Hematopoietic multipotent progenitor cell treated with erythropoietin and hydrocortisone succinate and interleukin-3 and kit ligand, for 6 days (in vitro differentiated cells): ENCODE measurements around the gene FAM163A.
"Not testable (repeated sequence)": the region's sequence is repeated elsewhere in the genome, so short reads cannot be mapped to it uniquely, and the experiment has no call there.

Source experiments
- DNase-seq: peaks from one replicate; pipeline ENCODE4 v3.0.0-alpha.2; 2015

The FAM163A gene

DNA sequence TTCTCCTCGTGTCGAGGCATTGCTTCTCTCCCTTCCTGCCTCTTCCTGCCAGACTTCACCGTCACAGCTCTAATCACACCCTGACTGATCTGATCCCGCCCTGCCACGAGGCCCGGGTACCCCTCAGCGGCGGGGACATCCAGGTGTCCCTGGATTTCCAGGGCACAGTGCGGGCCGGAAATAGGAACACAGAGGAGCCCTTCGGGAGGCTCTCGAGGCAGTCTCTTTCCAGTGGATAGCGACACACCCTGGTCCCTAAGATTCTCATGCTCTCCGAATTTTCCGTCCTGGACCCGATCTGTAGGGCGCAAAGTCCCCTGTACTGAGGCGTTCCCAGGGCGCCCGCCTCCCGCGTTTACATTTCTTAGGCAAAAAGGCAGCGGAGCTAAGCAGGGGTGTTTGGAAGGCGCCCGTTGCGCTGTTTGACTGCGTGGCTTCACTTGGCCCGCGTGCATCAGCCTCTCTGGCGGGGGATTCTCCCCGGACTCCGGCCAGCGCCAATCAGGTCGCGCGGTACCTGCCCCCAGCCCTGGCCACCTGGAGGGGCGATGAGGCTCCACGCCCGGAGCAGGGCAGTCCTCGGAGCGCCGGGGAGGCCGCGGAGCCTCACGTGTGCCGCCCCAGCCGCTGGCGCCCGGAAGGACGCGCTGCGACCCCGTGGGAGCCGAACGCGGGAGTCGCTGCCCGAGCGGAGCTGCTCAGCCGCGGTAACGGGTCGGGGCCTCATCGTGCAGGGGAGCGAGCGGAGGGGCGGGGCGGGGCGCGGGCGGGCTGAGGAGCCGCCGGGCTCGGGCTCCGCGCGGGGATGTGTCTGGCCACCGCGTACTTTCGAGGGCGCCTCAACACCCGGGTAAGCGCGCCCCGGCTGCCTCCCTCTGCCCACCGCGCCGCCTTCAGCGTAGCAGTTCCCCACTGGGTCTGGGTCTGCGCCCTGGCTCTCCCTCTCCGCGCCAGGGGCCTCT lies at the start of gene FAM163A:
TSS of gene FAM163A (plus strand) at position 575 of the 962 bp plus-strand sequence. CDS start 69,807 bp downstream, outside the sequence.
- DNase-seq = peak; percentile 5

GRCh38 chr1:179694530-179694929 lies 48.6 kb upstream of the FAM163A start:
- not testable (repeated sequence) for DNase-seq

- DNase-seq = no peak
Observed at GRCh38 chr1:179702946-179703539, 40.0 kb upstream of the FAM163A start.

DNA sequence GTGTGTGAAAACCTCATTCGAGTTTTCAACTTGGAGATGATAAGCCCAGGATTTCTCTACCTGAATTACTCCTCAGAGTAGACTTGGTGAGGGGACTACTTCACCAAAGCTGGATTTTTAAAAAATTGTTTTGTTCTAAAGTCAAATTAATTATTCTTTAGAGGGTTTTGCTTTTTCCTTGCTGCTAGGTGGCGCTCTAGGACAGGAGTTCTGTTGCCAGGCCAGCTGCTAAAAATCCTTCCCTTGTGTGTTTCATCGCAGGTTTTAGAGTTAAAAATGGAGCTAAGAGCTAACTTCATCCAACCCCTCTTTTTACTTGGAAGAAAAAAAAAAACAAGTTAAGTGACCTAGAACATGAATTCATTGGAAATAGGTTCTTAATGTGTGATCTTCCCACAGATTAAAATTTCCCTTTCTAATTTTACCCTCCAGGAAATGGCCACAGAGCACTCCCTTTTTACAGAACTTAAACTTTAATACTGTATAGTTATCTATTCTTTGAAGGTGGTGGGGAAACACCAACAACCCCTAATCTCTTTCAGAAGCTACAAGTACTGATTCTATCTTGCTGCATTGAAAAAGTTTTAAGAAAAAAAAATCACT lies 36.7 kb upstream of the FAM163A start:
- DNase-seq = peak; percentile 77

DNA sequence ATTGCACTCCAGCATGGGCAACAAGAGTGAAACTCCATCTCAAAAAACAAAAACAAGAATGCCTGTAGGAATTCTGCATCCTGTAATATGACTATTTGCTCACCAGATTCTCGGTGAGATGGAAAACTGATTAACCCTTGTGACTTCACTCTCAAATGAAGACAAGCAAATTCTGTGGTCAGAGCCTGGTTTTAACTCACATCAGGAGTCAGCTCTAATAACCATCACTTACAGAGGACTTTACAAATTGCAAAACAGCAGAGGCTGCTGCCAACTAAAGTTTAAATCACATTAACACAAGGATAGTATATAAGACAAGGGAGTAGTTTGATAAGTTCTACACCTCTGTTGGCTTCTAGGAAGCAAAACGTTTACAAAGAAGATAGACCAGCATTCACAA lies 35.7 kb upstream of the FAM163A start:
- DNase-seq = no peak

DNA sequence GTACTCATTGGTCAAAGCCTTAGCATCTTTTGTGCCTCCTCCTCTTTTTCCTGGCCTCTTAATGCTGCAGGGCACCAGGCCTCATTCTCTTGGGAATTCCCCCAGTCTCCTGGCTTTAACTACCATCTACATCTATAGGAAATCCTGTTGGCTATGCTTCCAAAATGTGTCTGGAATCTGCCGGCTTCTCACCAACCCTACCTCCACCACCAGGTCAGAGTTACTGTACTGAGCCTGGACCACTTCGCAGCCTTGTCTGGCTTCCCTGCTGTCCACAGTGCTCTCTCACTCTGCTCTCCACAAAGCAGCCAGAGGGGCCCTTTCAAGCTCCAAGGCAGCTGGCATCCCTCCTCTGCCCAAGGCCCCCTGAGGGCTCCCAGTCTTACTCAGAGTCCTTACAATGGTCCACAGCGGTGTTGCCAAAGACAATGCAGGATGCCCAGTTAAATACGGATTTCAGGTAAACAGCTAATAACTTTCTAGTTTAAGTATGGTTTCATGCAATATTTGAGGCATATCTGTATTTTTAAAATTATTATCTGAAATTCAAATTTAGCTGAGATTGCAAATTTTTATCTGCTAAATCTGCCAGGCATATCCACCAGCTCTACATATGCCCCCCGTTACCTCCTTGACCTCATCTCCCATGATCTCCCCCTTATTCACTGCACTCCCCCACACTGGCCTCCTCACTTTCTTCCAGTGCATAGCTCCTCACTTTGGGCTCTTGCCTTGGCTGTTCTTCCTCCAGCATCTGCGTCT lies 34.5 kb upstream of the FAM163A start:
- DNase-seq = no peak

DNA sequence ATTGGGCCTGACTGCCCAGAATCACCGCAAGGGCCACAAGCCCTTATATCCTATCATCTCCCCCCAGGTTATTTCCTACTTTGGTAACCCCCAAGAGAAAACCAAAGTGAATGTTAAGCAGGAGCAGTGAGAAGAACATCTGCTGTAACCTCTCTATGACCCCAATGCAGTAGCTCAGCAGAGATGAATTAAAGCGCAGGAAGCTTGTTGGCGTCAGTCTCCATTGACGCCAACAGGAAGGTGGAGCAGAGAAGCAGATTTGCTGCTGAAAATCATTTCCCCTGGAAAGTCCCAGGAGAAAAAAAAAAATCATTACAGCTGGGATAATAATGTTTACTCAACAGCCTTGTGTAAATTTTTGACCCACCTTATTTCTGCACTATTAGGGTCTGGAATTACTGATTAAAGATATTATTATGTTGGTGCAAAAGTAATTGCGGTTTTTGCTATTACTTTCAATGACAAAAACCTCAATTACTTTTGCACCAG lies 33.2 kb upstream of the FAM163A start:
- no peak for DNase-seq

GRCh38 chr1:179714159-179714558 lies 28.9 kb upstream of the FAM163A start:
- DNase-seq = no peak

DNA sequence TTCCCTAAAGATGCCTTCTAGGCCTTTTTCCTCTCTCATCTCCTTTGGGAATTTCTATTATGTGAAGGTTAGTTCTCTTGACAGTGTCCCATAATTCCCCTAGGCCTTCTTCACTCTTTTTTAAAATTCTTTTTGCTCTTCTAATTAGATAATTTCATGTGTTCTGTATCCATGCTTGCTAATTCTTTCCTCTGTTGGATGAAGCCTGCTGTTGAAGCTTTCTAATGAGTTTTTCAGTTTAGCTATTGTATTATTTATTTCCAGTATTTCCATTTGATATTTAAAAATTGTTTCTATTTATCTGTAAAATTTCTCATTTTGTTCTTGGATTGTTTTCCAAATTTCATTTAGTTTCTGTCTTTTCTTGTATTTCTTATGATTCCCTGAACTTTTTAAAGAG lies 28.5 kb upstream of the FAM163A start:
- DNase-seq = no peak

DNA sequence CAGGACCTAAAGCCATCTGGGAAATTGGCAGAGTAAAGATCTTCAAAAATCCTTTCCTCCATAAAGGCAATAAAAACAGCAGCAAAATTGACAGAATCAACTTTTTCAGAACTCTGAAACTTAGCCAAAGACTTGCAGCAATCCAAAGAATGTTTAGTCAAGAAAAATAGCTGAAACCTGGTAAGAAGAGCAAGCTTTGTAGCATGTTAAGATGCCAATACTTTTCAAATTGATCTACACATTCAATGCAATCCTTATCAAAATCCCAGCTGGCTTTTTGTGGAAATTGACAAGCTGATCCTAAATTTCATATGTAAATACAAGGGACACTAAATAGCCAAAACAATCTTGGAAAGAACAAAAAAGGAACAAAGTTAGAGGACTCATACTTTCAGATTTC lies 23.8 kb upstream of the FAM163A start:
- no peak for DNase-seq

GRCh38 chr1:179728271-179728670 lies 14.8 kb upstream of the FAM163A start:
- no peak for DNase-seq

DNA sequence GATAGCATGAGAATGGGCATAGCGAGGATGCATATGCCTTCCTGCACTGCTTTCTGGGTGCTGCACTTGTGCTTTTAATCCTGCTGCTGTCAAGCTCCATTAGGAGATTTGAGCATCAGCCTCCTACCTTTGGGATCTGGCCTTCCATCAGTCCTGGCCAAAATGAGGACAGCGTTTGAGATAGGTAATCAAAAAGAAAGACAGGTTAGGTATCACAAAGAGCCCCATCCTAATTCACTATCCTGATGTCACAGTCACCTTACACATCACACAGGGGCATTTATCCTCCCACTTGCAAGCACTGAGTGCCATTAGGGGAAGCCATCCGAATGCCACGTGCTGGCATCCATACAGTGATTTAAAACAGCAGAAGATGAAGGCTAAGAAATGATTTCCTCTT lies 13.2 kb upstream of the FAM163A start:
- no peak for DNase-seq

GRCh38 chr1:179731643-179732042 lies 11.4 kb upstream of the FAM163A start:
- no peak for DNase-seq

GRCh38 chr1:179742291-179742690 lies 800 bp upstream of the FAM163A start:
- no peak for DNase-seq

GRCh38 chr1:179743679-179744400 lies 749 bp downstream of the FAM163A start:
- no peak for DNase-seq

DNA sequence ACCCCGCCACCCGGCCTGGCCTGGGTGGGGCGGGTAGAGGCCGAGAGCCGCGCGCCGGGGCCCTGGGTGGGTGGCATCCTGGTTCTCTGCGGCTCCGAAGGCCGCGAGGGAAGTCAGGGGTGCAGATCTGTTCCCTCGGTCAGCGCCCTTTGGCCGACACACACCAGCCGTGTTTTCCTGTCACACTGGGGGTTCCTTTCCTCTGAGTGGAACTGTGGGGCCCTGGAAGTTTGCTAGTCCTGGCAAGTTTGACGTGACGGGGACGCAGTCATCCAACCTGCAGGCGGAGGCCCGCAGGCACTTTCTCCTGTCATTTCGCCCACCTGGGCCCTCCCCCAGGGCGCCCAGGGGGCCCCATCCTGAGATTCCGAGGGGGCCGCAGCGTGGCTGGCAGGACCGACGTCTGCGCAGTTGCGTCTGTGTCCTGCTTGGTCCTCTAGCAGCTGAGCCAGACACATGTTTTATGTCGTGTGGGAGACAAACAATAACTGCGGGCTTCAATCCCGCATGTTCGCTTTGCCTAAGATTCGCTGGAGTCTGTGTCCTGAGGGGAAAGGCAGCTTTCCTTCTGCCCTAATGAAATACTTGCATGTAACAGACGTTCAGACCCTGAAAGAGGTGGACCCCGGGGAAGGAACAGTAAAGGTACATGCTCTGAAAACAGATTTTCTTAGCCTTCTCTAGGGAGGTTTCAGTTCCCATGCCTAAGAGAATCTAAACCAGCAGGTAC lies 1.5 kb downstream of the FAM163A start:
- DNase-seq = no peak

DNA sequence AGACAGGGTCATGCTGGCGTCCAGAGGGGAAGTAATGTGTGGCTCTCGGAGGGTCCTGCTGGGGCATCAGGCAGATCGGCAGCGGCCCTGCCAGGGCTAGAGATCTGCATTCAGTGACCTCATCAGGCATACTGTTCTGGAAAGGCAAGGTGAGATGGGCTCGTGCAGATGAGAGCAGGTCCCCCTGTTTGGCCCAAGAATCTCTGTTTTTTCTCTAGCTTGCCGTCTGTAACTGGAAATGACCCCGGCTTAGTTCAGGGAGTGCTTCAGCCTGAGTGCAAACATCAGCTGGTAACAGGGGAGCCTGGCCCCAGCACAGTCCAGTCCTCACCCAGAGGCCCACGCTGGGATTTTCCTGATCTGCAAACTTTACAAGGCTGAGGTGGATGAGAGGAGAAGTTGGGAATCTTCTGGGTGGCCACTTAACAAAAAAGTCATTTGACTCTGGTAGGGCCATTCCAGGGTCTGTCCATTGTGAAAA lies 2.1 kb downstream of the FAM163A start:
- DNase-seq = no peak

DNA sequence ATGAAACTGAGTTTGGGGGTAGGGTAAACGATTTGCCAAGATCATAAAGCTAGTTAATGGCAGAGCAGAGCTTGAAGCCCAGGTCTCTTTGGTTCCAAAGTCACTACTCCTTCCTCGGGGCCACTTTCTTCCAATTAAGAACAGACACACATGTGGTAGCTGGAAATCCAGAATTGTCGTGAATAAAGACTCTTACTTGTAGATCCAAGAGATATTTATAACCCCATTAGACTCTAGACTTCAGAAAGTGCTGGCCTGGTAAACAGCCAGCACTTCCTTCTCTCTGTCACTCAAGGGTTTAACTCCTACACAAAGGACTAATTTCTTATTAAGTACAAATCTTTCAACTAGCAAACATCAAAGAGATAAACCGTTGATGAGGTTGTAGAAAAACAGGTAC lies 2.7 kb downstream of the FAM163A start:
- DNase-seq = no peak

- no peak for DNase-seq
Observed at GRCh38 chr1:179747611-179748010, 4.5 kb downstream of the FAM163A start.

GRCh38 chr1:179748772-179749171 lies 5.7 kb downstream of the FAM163A start:
- DNase-seq = no peak

DNA sequence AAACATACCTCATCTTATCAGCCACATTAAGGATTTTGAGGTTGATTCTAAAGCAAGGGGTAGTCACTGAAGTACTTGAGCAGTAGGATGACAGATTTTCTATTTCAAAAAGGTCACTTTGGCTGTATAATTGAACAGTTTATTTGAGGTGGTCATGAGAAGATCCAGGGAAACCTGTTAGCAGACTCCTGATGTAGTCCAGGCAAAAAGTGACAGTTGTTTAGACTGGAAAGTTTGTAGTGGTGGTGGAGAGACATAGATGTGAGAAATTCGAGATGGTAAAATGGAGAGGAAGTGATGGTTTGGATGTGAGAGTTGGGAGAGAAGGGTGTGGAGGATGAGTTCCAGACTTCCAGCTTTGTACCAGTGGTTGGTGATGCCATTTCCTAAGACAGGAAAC lies 7.5 kb downstream of the FAM163A start:
- no peak for DNase-seq
